WERI-Rb-1 (cell line): ENCODE results near the gene EFCAB11.
"Not testable (repeated sequence)": the region's sequence is repeated elsewhere in the genome, so short reads cannot be mapped to it uniquely, and the experiment has no call there.

Source experiments
- DNase-seq: peaks from one replicate; pipeline ENCODE4 v3.0.0-alpha.2; 2020
- H3K27ac ChIP-seq: fragments of 250-450 bp; sonication (Bioruptor Pico); 2 replicates; pipeline ENCODE4 v1.5.1; 2020; ENCODE audit warnings: mild to moderate bottlenecking, moderate library complexity
- H3K27me3 ChIP-seq: fragments of 250-450 bp; sonication (Bioruptor Pico); 2 replicates; pipeline ENCODE4 v1.5.1; 2021; ENCODE audit warnings: mild to moderate bottlenecking, low read depth, moderate library complexity; ENCODE audit not compliant: insufficient read depth, severe bottlenecking
- H3K36me3 ChIP-seq: fragments of 250-450 bp; sonication (Bioruptor Pico); 2 replicates; pipeline ENCODE4 v1.5.1; 2020; ENCODE audit warnings: mild to moderate bottlenecking, moderate library complexity
- H3K4me3 ChIP-seq: 2 replicates; pipeline ENCODE4 v1.5.1; 2011; ENCODE audit warnings: low read depth, mild to moderate bottlenecking, control low read depth, low read length
- H3K9me3 ChIP-seq: fragments of 250-450 bp; sonication (Bioruptor Pico); 2 replicates; pipeline ENCODE4 v1.5.1; 2021; ENCODE audit warnings: mild to moderate bottlenecking, moderate library complexity; ENCODE audit not compliant: severe bottlenecking
- CTCF ChIP-seq: IDR thresholded peaks from 2 replicates; pipeline ENCODE4 v1.5.1; 2011; ENCODE audit warnings: low read depth, mild to moderate bottlenecking, control low read depth, inconsistent platforms, low read length

The EFCAB11 gene

GRCh38 chr14:89902881-89903280 lies 51.6 kb downstream of the EFCAB11 start:
- no peak overlapping the region for H3K27ac ChIP-seq
- H3K36me3 ChIP-seq = no peaks in the 10 kb centered on the region
- no peaks in the 10 kb centered on the region for H3K27me3 ChIP-seq
- no peaks in the 10 kb centered on the region for H3K9me3 ChIP-seq
- DNase-seq = no peak
- TF ChIP-seq CTCF = no peak
- H3K4me3 ChIP-seq = no peak overlapping the region

DNA sequence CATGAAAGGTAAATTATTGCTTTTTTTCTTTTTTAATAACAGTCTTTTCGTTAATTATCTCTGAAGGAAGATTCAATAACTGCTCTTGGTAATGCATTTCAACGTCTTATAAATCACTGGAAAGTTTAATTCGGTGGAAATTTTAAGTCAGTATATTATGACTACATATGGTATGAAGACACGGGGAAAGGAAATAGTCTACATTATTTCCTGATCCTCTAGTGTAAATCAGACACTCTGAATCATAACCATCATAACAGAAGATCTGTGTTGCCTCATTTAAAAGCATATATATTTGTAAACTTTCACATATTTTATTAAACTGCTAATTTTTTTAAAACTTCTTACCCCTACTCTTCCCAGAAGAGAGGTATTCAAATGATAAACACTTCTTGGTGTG lies 53.7 kb downstream of the EFCAB11 start:
- DNase-seq = no peak
- Histone ChIP-seq H3K27ac (no peak overlapping the region), H3K36me3 (no peaks in the 10 kb centered on the region), H3K9me3 (no peaks in the 10 kb centered on the region), H3K27me3 (no peaks in the 10 kb centered on the region), H3K4me3 (no peak overlapping the region)
- no peak for TF ChIP-seq CTCF

- no peak overlapping the region for H3K4me3 ChIP-seq
- DNase-seq = peak; percentile 18
- H3K27ac ChIP-seq = no peak overlapping the region
These were observed 54.4 kb downstream of the EFCAB11 start for GRCh38 chr14:89899917-89900663.

GRCh38 chr14:89899291-89899690 lies 55.2 kb downstream of the EFCAB11 start:
- Histone ChIP-seq H3K27me3 (no peaks in the 10 kb centered on the region), H3K9me3 (no peaks in the 10 kb centered on the region), H3K4me3 (no peak overlapping the region), H3K27ac (no peak overlapping the region), H3K36me3 (no peaks in the 10 kb centered on the region)
- no peak for TF ChIP-seq CTCF
- DNase-seq = no peak

More at GRCh38 chr14:89899917-89900663, 54.4 kb downstream of the EFCAB11 start:
- peak; percentile 35; the same call in 1 of the 2 replicates for TF ChIP-seq CTCF
- Histone ChIP-seq H3K27me3 (no peaks in the 10 kb centered on the region), H3K36me3 (no peaks in the 10 kb centered on the region), H3K9me3 (no peaks in the 10 kb centered on the region)

DNA sequence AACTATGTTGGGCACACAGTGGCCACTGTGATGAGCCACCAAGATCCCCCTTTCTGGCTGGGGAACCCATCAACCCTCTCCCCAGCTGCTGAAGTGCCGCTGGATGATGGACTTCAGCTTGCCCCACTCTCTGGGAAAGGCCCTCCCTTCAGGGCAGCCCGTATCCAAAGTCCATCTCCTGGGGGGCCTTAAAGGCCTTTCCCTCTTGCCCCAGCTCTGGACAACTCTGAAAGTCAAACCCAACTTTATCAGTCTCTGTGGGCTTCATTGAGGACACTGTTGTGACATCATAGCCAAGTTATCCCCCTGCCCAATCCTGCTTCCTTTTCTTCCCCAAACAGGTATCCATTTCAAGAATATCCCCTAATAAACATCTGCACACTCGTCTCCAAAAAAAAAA lies 61.1 kb downstream of the EFCAB11 start:
- not testable (repeated sequence) for H3K36me3 ChIP-seq, H3K27ac ChIP-seq, H3K9me3 ChIP-seq, H3K27me3 ChIP-seq, H3K4me3 ChIP-seq, DNase-seq

- no peak for TF ChIP-seq CTCF
- no peak for DNase-seq
- H3K27me3 ChIP-seq = no peaks in the 10 kb centered on the region
- no peaks in the 10 kb centered on the region for H3K9me3 ChIP-seq
- H3K27ac ChIP-seq = no peak overlapping the region
- no peaks in the 10 kb centered on the region for H3K36me3 ChIP-seq
- no peak overlapping the region for H3K4me3 ChIP-seq
These were observed 61.6 kb downstream of the EFCAB11 start for GRCh38 chr14:89892953-89893352.

DNA sequence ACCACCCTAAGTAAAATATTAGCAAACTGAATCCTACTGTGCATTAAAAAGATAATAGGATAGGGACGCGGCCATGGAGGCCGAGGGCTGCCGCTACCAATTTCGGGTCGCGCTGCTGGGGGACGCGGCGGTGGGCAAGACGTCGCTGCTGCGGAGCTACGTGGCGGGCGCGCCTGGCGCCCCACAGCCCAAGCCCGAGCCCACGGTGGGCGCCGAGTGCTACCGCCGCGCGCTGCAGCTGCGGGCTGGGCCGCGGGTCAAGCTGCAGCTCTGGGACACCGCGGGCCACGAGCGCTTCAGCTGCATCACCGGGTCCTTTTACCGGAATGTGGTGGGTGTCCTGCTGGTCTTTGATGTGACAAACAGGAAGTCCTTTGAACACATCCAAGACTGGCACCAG lies 62.8 kb downstream of the EFCAB11 start:
- H3K36me3 ChIP-seq, H3K27ac ChIP-seq, H3K27me3 ChIP-seq, DNase-seq, H3K4me3 ChIP-seq, H3K9me3 ChIP-seq: not testable (repeated sequence)
